K562 (cell line): ENCODE results near the gene GRAMD2A. TPM values are rescaled to one million over a fixed set of nuclear protein-coding genes. Genes with fewer than 3 reads are reported as not detected.

Source experiments
- ATAC-seq: fragments of 200-7000 bp; cut with Tn5 transposase; 3 replicates; pipeline ENCODE4 v1.9.1; 2020; ENCODE audit warnings: moderate library complexity
- BruUV-seq: library from RNA; stranded (reverse); fragments of 400-500 nt; replicated peaks from 2 replicates; lab custom pipeline; 2021; lab: Mats Ljungman, UMichigan
- CTCF ChIA-PET: fragments of 300-600 bp; formaldehyde crosslinking; extraction: SDS; loops from one replicate; lab custom pipeline; 2021; ENCODE audit warnings: low intra/inter-chr PET ratio; lab: Yijun Ruan, JAX
- POLR2A ChIA-PET: fragments of 300-600, 350-650 bp; sonication (Branson Sonifier 250); formaldehyde crosslinking; extraction: SDS; loops from one replicate; lab custom pipeline; 2021; ENCODE audit warnings: antibody characterized with exemption, inconsistent platforms; lab: Yijun Ruan, JAX
- DNase-seq, 4 experiments: peaks; one replicate each; pipeline versions ENCODE4 v3.0.0 to v3.0.0-alpha.2; 2011 to 2018; ENCODE audit warnings: low spot score in 3 of 4, mixed read lengths in 3 of 4; ENCODE audit errors: extremely low read depth in 1 of 4
- FAIRE-seq: peaks from 2 replicates; lab custom pipeline; 2011; peaks lifted over from hg19 to GRCh38; lab: Jason Lieb, UNC
- H2AFZ ChIP-seq: 2 replicates; pipeline ENCODE4 v1.6.0; 2011; ENCODE audit warnings: low read depth, low read length, control low read depth, inconsistent platforms
- H3K27ac ChIP-seq: fragments of 200-600 bp; 3 replicates; pipeline ENCODE4 v1.8.0; 2011; ENCODE audit warnings: low read depth, mild to moderate bottlenecking, control low read depth, inconsistent platforms, low read length, moderate library complexity, mixed read lengths; ENCODE audit errors: extremely low read depth
- H3K27me3 ChIP-seq, 2 experiments: fragments of 300-600 bp in 1 of 2; 2 replicates in 1 of 2; 3 replicates in 1 of 2; pipeline versions ENCODE4 v1.6.0 to v1.8.0; 2011; ENCODE audit warnings: inconsistent platforms in 2 of 2, low read length in 2 of 2, mild to moderate bottlenecking in 1 of 2, mixed read lengths in 1 of 2, moderate library complexity in 1 of 2; ENCODE audit not compliant: control insufficient read depth in 2 of 2, insufficient read depth in 2 of 2
- H3K36me3 ChIP-seq: fragments of 300-600 bp; 3 replicates; pipeline ENCODE4 v1.8.0; 2011; ENCODE audit warnings: mild to moderate bottlenecking, low read length, inconsistent platforms; ENCODE audit not compliant: control insufficient read depth, insufficient read depth
- H3K4me1 ChIP-seq, 2 experiments: fragments of 200-600 bp in 1 of 2; replicated peaks in 1 of 2; 2 replicates in 1 of 2; 3 replicates in 1 of 2; pipeline versions ENCODE4 v1.5.1 to v1.8.0; 2011; ENCODE audit warnings: inconsistent platforms in 2 of 2, low read length in 2 of 2, mild to moderate bottlenecking in 1 of 2, mixed read lengths in 1 of 2, moderate library complexity in 1 of 2; ENCODE audit not compliant: control insufficient read depth in 2 of 2, insufficient read depth in 2 of 2
- H3K4me2 ChIP-seq: 2 replicates; pipeline ENCODE4 v1.6.1; 2011; ENCODE audit warnings: low read length, control low read depth, inconsistent platforms, mixed read lengths; ENCODE audit not compliant: insufficient read depth
- H3K4me3 ChIP-seq: fragments of 200-600 bp; sonication (generic), shearing (Covaris generic); 2 replicates; pipeline ENCODE4 v1.5.1; 2016; ENCODE audit warnings: control low read depth, inconsistent platforms
- H3K79me2 ChIP-seq: fragments of 200-600 bp; 3 replicates; pipeline ENCODE4 v1.8.0; 2011; ENCODE audit warnings: low read length, inconsistent platforms; ENCODE audit not compliant: control insufficient read depth, insufficient read depth
- H3K9ac ChIP-seq, 2 experiments: 2 replicates each; pipeline versions ENCODE4 v1.6.0 to v1.6.1; 2011; ENCODE audit warnings: low read depth in 2 of 2, low read length in 2 of 2, control low read depth in 1 of 2, inconsistent platforms in 1 of 2, mild to moderate bottlenecking in 1 of 2, mixed read lengths in 1 of 2; ENCODE audit not compliant: insufficient read depth in 1 of 2
- H3K9me1 ChIP-seq: one replicate; pipeline ENCODE4 v1.6.0; 2011; ENCODE audit warnings: inconsistent platforms, mild to moderate bottlenecking, low read length, moderate library complexity; ENCODE audit not compliant: control insufficient read depth, insufficient read depth
- H3K9me3 ChIP-seq: replicated peaks from 2 replicates; pipeline ENCODE4 v1.5.1; 2011; ENCODE audit warnings: low read depth, low read length, inconsistent platforms; ENCODE audit not compliant: control insufficient read depth, insufficient read depth
- H4K20me1 ChIP-seq: replicated peaks from 2 replicates; pipeline ENCODE4 v1.6.1; 2011; ENCODE audit warnings: low read length, inconsistent platforms, mixed read lengths; ENCODE audit not compliant: control insufficient read depth, insufficient read depth
- ADNP ChIP-seq: fragments of 200-800 bp; sonication (Bioruptor generic); IDR thresholded peaks from 2 replicates; pipeline ENCODE4 v1.6.1; 2016; ENCODE audit warnings: missing genetic modification characterization, missing compliant biosample characterization
- ARID1B ChIP-seq: fragments of 450-650 bp; IDR thresholded peaks from 2 replicates; pipeline ENCODE4 v1.6.1; 2016; ENCODE audit warnings: antibody characterized with exemption, mild to moderate bottlenecking, inconsistent platforms
- ARID4B ChIP-seq: sonication (generic); formaldehyde crosslinking; IDR thresholded peaks from 2 replicates; pipeline ENCODE4 v1.8.0; 2022; ENCODE audit warnings: mild to moderate bottlenecking, missing genetic modification reagents
- DPF2 ChIP-seq: fragments of 450-650 bp; IDR thresholded peaks from 2 replicates; pipeline ENCODE4 v1.6.1; 2016
- EP400 ChIP-seq: fragments of 450-650 bp; IDR thresholded peaks from 2 replicates; pipeline ENCODE4 v1.6.1; 2017; ENCODE audit warnings: antibody characterized with exemption, mild to moderate bottlenecking, moderate library complexity
- FOXA1 ChIP-seq: fragments of 450-650 bp; IDR thresholded peaks from 2 replicates; pipeline ENCODE4 v1.6.1; 2016; ENCODE audit warnings: mild to moderate bottlenecking, borderline replicate concordance
- HMG20B ChIP-seq: fragments of 250-450 bp; sonication (Bioruptor Pico); IDR thresholded peaks from 2 replicates; pipeline ENCODE4 v1.5.0; 2021; ENCODE audit warnings: mild to moderate bottlenecking
- KDM1A ChIP-seq, 2 experiments: fragments of 450-650 bp; IDR thresholded peaks; 2 replicates each; pipeline ENCODE4 v1.6.1; 2016; ENCODE audit warnings: mild to moderate bottlenecking in 2 of 2
- MCM5 ChIP-seq: fragments of 450-650 bp; IDR thresholded peaks from 2 replicates; pipeline ENCODE4 v1.6.1; 2016; ENCODE audit warnings: low read depth
- PURB ChIP-seq: sonication (generic); formaldehyde crosslinking; IDR thresholded peaks from 2 replicates; pipeline ENCODE4 v1.9.0; 2021; ENCODE audit warnings: low read depth, mild to moderate bottlenecking, missing genetic modification reagents
- RBM14 ChIP-seq: fragments of 200-400 bp; formaldehyde crosslinking; IDR thresholded peaks from 2 replicates; pipeline ENCODE4 v1.6.1; 2018; ENCODE audit warnings: low read depth, mild to moderate bottlenecking, low read length, moderate library complexity, borderline replicate concordance; ENCODE audit not compliant: insufficient read depth
- RBM39 ChIP-seq: fragments of 200-400 bp; formaldehyde crosslinking; optimal IDR thresholded peaks from 2 replicates; pipeline ENCODE3; 2018; ENCODE audit warnings: low read depth, low read length
- RFX1 ChIP-seq: fragments of 450-650 bp; IDR thresholded peaks from 2 replicates; pipeline ENCODE4 v1.6.1; 2016; ENCODE audit warnings: mild to moderate bottlenecking, moderate library complexity
- SREBF2 ChIP-seq: sonication (generic); formaldehyde crosslinking; IDR thresholded peaks from 2 replicates; pipeline ENCODE4 v1.4.0; 2020; ENCODE audit warnings: mild to moderate bottlenecking, missing genetic modification reagents
- TAL1 ChIP-seq: fragments of 450-650 bp; IDR thresholded peaks from 2 replicates; pipeline ENCODE4 v1.6.1; 2016; ENCODE audit warnings: mild to moderate bottlenecking
- TCF3 ChIP-seq: sonication (generic); formaldehyde crosslinking; IDR thresholded peaks from 2 replicates; pipeline ENCODE4 v1.4.0; 2020; ENCODE audit warnings: mild to moderate bottlenecking, missing genetic modification reagents
- ZMIZ1 ChIP-seq, 2 experiments: fragments of 150-350 bp in 1 of 2; IDR thresholded peaks; 2 replicates each; pipeline ENCODE4 v1.6.1; 2012 to 2016; ENCODE audit warnings: low read depth in 2 of 2, low read length in 2 of 2, mild to moderate bottlenecking in 1 of 2, moderate library complexity in 1 of 2
- ZNF217 ChIP-seq: sonication (generic); formaldehyde crosslinking; IDR thresholded peaks from 2 replicates; pipeline ENCODE4 v1.8.0; 2022; ENCODE audit warnings: mild to moderate bottlenecking, missing genetic modification reagents
- WGBS: fragments of 100-300 bp; shearing (Covaris generic); methylation state at CpG from one replicate; pipeline ENCODE4 v1.1.6; 2016; ENCODE audit warnings: low coverage, mixed read lengths; ENCODE audit not compliant: insufficient coverage; ENCODE audit errors: missing lambda C conversion rate; 5-methylcytosine and 5-hydroxymethylcytosine counted together
- in situ Hi-C: fragments of 300-500 bp; cut with MboI; formaldehyde crosslinking; loops from 4 replicates; pipeline ENCODE4 v1.15.0; 2018; ENCODE audit warnings: inconsistent platforms, mixed read lengths
- intact Hi-C: fragments of 100-400 bp; cut with micrococcal nuclease; formaldehyde crosslinking; loops from 2 replicates; pipeline ENCODE4 v1.14.2; 2022
- polyA plus RNA-seq, 8 experiments: library from polyadenylated mRNA; depleted of rRNA in 4 of 8; stranded (reverse) in 5 of 8; unstranded in 3 of 8; fragments of >200 nt; fragmentation: Nextera tagmentation in 2 of 8; fragmentation: Illumina TruSeq in 1 of 8; extraction: Ambion mirVana in 2 of 8; extraction: Trizol in 1 of 8; gene quantifications; 2 replicates each; pipeline versions ENCODE4 v1.2.1 to v1.2.3, GENCODE V29; 2011 to 2014; ENCODE audit warnings: inconsistent platforms in 1 of 8, missing spikeins in 1 of 8
- total RNA-seq, 7 experiments: library from RNA; depleted of rRNA in 6 of 7; stranded (reverse); fragments of >200 nt in 6 of 7; fragmentation: Illumina TruSeq in 2 of 7; extraction: Trizol in 2 of 7; gene quantifications; 2 replicates each; pipeline versions ENCODE4 v1.2.1 to v1.2.3, GENCODE V29; 2011 to 2021; ENCODE audit warnings: low replicate concordance in 1 of 7

Gene GRAMD2A
- total and polyA plus RNA-seq, 9 of the 15 experiments (the other 6 are each of a cell fraction or from before 2014, with no cell fraction given) = 0.08 to 0.22 TPM; not detected in 7

GRCh38 chr15:72235298-72235697 lies 37.7 kb upstream of the GRAMD2A start:
- ATAC-seq = no peak
- Histone ChIP-seq H2AFZ (no peak overlapping the region), H3K36me3 (peaks cover 6% of the 10 kb centered on the region; the same call in 1 of the 3 replicates), H3K4me3 (no peak overlapping the region), H4K20me1 (no peaks in the 10 kb centered on the region), H3K27ac (no peak overlapping the region; the same call in 2 of the 3 replicates), H3K4me2 (peak overlapping the region; percentile 4; the same call in 1 of the 2 replicates), H3K27me3 (no peaks in the 10 kb centered on the region), H3K4me1 (peaks cover 39 to 42% of the 10 kb centered on the region in 2 experiments), H3K79me2 (peaks cover 19% of the 10 kb centered on the region), H3K9ac (no peak overlapping the region), H3K9me1 (no peaks in the 10 kb centered on the region), H3K9me3 (no peaks in the 10 kb centered on the region)
- BruUV-seq = no TSS peak
- CTCF ChIA-PET = no interaction called here
- FAIRE-seq = peak; percentile 65
- WGBS = 38% methylated on average over 4 of the region's 4 CpGs
- intact Hi-C loops = loop anchor here (10.0 kb wide), 1 partner anchor 240 kb away; the partner anchor contains the start of gene ARIH1
- POLR2A ChIA-PET = no interaction called here
- in situ Hi-C loops = no loop called here
- DNase-seq = peak in 1 of 4 experiments; percentile 38
- TF ChIP-seq ARID4B (CRISPR knock-in tag) (no peak), DPF2 (peak; percentile 30; the same call in 1 of the 2 replicates), RBM14 (no peak), FOXA1 (no peak), TAL1 (peak; percentile 63; the same call in 1 of the 2 replicates), EP400 (no peak), PURB (CRISPR knock-in tag) (no peak), RBM39 (no peak), HMG20B (no peak), SREBF2 (no peak), KDM1A (IDR thresholded peaks at IDR 0.05) (0 out of 4 replicates have a peak, but pooled peaks have one; percentile 30 to 38), ADNP (tag) (no peak), ZNF217 (no peak), ZMIZ1 (IDR thresholded peaks at IDR 0.05; ENCODE audit: low read depth in 2 of 2, low read length in 2 of 2) (no peak), MCM5 (no peak), ARID1B (peak; percentile 65), TCF3 (CRISPR knock-in tag) (peak; percentile 57), RFX1 (no peak)
